ENCODE data around the gene NFXL1. TPM values are rescaled to one million over a fixed set of nuclear protein-coding genes. Genes with fewer than 3 reads are reported as not detected.
A peak's percentile ranks its signal among the peaks of the same experiment; 100 is the strongest.

NFXL1 gene
- total and polyA plus RNA-seq, 2 of the 4 experiments (the other 2 are of a cell fraction), result 13.9 to 23.1 TPM

DNA sequence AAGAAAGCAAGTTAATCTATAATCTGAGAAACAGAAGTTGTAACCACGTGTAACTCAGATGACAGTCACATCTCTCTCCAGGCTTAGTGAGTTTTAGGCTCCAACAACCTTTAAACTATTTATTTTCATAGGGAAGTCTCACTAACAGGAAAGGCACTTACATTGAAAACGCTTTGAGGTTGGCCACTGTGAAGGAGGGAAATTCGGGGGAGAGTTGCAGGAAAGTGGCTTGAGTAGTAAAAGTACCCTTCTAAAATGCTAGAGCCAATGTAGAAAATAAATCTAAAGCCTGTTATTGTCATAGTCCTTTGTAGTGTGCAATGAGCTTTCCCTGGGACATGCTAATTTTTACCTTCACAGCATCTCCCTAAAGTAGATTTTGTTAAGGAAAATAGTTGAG, 995 bp upstream of the NFXL1 start:
- in situ Hi-C loops (cut with MboI; ENCODE audit: low sequenced_read_pairs), result no loop called here
- no peak overlapping the region for H2BK20ac ChIP-seq (ENCODE audit: low read depth, low read length)
- ChIA-PET POLR2A (ENCODE audit: unreplicated experiment) (no interaction called here), CTCF (interaction anchor here (0.6 to 1.1 kb wide), 2 partner anchors 247 to 604 kb away, joined by 4 read pairs; no protein-coding TSS in a partner anchor)
- H4K5ac ChIP-seq (ENCODE audit: low read depth, low read length), result no peak overlapping the region
- H3K79me1 ChIP-seq (ENCODE audit: low read depth in 1 of 2, low read length in 2 of 2), result peaks cover 10 to 17% of the 10 kb centered on the region in 2 experiments
- no peaks in the 10 kb centered on the region for H3K27me3 ChIP-seq (ENCODE audit: control insufficient read depth, insufficient read depth, low read length)
- TF ChIP-seq RCOR1 (IDR thresholded peaks at IDR 0.05; ENCODE audit: insufficient replicate concordance, low read length) (no peak), MXI1 (IDR thresholded peaks at IDR 0.05; ENCODE audit: borderline replicate concordance, low read depth, low read length) (no peak)
- H2BK5ac ChIP-seq (ENCODE audit: low read depth, low read length, poor library complexity, severe bottlenecking), result no peak overlapping the region
- H2AK5ac ChIP-seq (ENCODE audit: low read depth, low read length), result no peak overlapping the region
- H3K14ac ChIP-seq (replicated peaks; ENCODE audit: low read depth, low read length), result no peak overlapping the region
- H3K4me1 ChIP-seq (ENCODE audit: control insufficient read depth, insufficient read depth, low read length), result no peaks in the 10 kb centered on the region
- no peak overlapping the region for H3K4ac ChIP-seq (ENCODE audit: low read depth, low read length)
- no peak overlapping the region for H2BK15ac ChIP-seq (ENCODE audit: low read depth, low read length)
- ATAC-seq (ENCODE audit: low read depth) (no peak), DNase-seq (no peak)
- no peak overlapping the region for H3K27ac ChIP-seq (ENCODE audit: insufficient read depth, low read length)
- H3K4me3 ChIP-seq (ENCODE audit: insufficient read depth, low read depth, low read length), result no peak overlapping the region
- BruUV-seq (replicated peaks), result no TSS peak
- H4K20me1 ChIP-seq (ENCODE audit: insufficient read depth, low read length), result no peaks in the 10 kb centered on the region
- intact Hi-C loops (cut with micrococcal nuclease), result no loop called here
- H4K8ac ChIP-seq (ENCODE audit: low read depth in 2 of 2, low read length in 2 of 2), result peak overlapping the region in 1 of 2 experiments; percentile 89; a peak in 1 of 4 replicates
- no peaks in the 10 kb centered on the region for H3K9me1 ChIP-seq (ENCODE audit: insufficient read depth, low read length)
- dilution Hi-C loops (cut with HindIII; ENCODE audit: low sequenced_read_pairs, unreplicated experiment), result no loop called here
- H2AK9ac ChIP-seq (replicated peaks; ENCODE audit: low read depth, low read length, poor library complexity), result no peak overlapping the region
- no peak overlapping the region for H3K4me2 ChIP-seq (ENCODE audit: low read depth, low read length)
- no CpG with 5 or more reads among the region's 3 CpGs for WGBS, 2 experiments (ENCODE audit: extremely low coverage in 2 of 2, insufficient read length in 1 of 2)
- no peak overlapping the region for H2AFZ ChIP-seq (replicated peaks; ENCODE audit: low read length, poor library complexity)
- H3K9ac ChIP-seq (ENCODE audit: low read depth, low read length), result no peak overlapping the region
- no peak overlapping the region for H2BK120ac ChIP-seq (ENCODE audit: low read depth, low read length)
- no peaks in the 10 kb centered on the region for H3K9me3 ChIP-seq (ENCODE audit: control insufficient read depth, insufficient read depth, low read length)
- no peak overlapping the region for H3K23ac ChIP-seq (ENCODE audit: low read depth, low read length)
- H3K56ac ChIP-seq (ENCODE audit: extremely low read depth, insufficient read depth, low read length), result no peak overlapping the region
- H3K36me3 ChIP-seq (ENCODE audit: control insufficient read depth, insufficient read depth, low read length), result no peaks in the 10 kb centered on the region
- H3K18ac ChIP-seq (ENCODE audit: low read depth, low read length), result no peak overlapping the region
- H4K91ac ChIP-seq (ENCODE audit: insufficient read depth, low read depth, low read length), result no peak overlapping the region
